Medulla oblongata (tissue), 1 donor: Measurements from ENCODE around the gene RHOBTB1.
"Not testable (repeated sequence)": the region's sequence is repeated elsewhere in the genome, so short reads cannot be mapped to it uniquely, and the experiment has no call there.

Source experiments
- DNase-seq: peaks from one replicate; pipeline ENCODE4 v3.0.0-alpha.2; 2015; ENCODE audit errors: extremely low spot score

Gene RHOBTB1

GRCh38 chr10:60906825-60907224, 37.2 kb downstream of the RHOBTB1 start:
- not testable (repeated sequence) for DNase-seq

- no peak for DNase-seq
These were observed 37.6 kb downstream of the RHOBTB1 start for GRCh38 chr10:60906411-60906810.

GRCh38 chr10:60905580-60905979, 38.4 kb downstream of the RHOBTB1 start:
- no peak for DNase-seq

- DNase-seq = no peak
These were observed 40.9 kb downstream of the RHOBTB1 start for GRCh38 chr10:60903096-60903495.

GRCh38 chr10:60901561-60902235, 42.3 kb downstream of the RHOBTB1 start:
- DNase-seq = peak; percentile 90

GRCh38 chr10:60899266-60899665, 44.7 kb downstream of the RHOBTB1 start:
- no peak for DNase-seq

- no peak for DNase-seq
These were observed 45.7 kb downstream of the RHOBTB1 start for GRCh38 chr10:60898321-60898720.

- DNase-seq = no peak
These were observed 47.2 kb downstream of the RHOBTB1 start for GRCh38 chr10:60896810-60897209.

- no peak for DNase-seq
These were observed 48.0 kb downstream of the RHOBTB1 start for GRCh38 chr10:60896033-60896432.

GRCh38 chr10:60894786-60895185, 49.2 kb downstream of the RHOBTB1 start:
- no peak for DNase-seq

GRCh38 chr10:60893231-60893630, 50.8 kb downstream of the RHOBTB1 start:
- DNase-seq = no peak

- no peak for DNase-seq
These were observed 51.4 kb downstream of the RHOBTB1 start for GRCh38 chr10:60892571-60892970.

GRCh38 chr10:60890811-60891210, 53.2 kb downstream of the RHOBTB1 start:
- DNase-seq = no peak

GRCh38 chr10:60883187-60883586, 60.8 kb downstream of the RHOBTB1 start:
- DNase-seq = no peak

GRCh38 chr10:60878224-60878623, 65.8 kb downstream of the RHOBTB1 start:
- DNase-seq = no peak

GRCh38 chr10:60877777-60878120, 66.2 kb downstream of the RHOBTB1 start:
- no peak for DNase-seq

- DNase-seq = no peak
These were observed 66.8 kb downstream of the RHOBTB1 start for GRCh38 chr10:60877061-60877776.

GRCh38 chr10:60873758-60874157, 70.2 kb downstream of the RHOBTB1 start:
- no peak for DNase-seq

- DNase-seq = no peak
These were observed 71.5 kb downstream of the RHOBTB1 start for GRCh38 chr10:60872451-60872850.

GRCh38 chr10:60871215-60871614, 72.8 kb downstream of the RHOBTB1 start:
- DNase-seq = no peak

GRCh38 chr10:60870803-60871202, 73.2 kb downstream of the RHOBTB1 start:
- DNase-seq = no peak

- peak; percentile 21 for DNase-seq
These were observed 73.6 kb downstream of the RHOBTB1 start for GRCh38 chr10:60870416-60870728.

GRCh38 chr10:60869652-60870415, 74.2 kb downstream of the RHOBTB1 start:
- no peak for DNase-seq
